Stimulated activated CD4-positive, alpha-beta T cell treated with anti-CD3 and anti-CD28 coated beads, Interleukin-12 subunit alpha, Interleukin-12 subunit beta, amount 100 ng/mL, for 24 hours (primary cell): Measurements from ENCODE around the gene C17orf113.
"Not testable (repeated sequence)": the region's sequence is repeated elsewhere in the genome, so short reads cannot be mapped to it uniquely, and the experiment has no call there.

Experiments
- DNase-seq, 2 experiments: peaks; one replicate each; pipeline ENCODE4 v3.0.0-alpha.2; 2020; ENCODE audit warnings: low read depth in 2 of 2

C17orf113 gene

DNA sequence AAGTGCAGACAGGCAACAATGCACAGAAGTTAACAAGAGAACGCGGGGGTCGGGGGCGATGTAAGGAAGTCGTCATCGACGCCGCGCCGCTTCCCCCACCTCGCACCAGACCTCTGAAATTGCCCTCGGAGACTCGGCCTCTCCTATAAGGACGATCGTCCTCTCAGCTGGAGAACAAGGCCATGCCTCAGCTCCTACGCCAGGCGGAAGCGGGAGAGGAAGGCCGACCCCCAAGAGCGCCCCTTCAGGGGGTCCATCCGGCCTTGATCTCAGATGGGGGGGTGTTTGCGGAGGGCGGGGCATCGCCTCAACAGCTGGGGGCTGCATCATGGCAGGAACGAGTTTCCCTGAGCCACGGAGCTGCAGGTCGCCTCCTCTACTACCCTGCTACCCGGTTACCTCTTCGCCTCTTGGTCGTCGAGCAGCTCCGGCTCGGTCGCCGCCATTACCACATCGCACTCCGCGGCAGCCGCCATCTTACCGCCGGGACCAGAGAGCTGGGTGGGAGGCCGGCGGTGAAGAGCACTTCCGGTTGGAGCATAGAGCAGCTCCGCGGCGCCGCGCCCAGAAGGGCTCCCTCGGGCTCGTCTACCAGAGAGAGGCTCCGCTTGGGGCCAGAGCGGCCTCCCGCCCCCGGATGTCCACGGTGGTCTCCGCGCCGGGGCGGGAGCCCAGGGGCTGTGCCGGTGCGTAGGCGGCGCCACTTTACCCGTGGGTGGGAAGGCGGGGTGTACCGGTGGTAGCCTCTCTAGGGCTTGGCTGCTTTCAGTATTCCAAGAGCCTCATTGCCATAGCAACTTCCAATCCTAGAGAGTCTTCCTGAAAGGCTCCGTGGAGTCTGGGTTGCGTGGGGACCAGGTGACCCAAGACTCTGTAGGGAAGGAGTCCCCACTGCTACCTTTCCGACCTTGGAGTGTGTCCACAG, 33.2 kb downstream of the C17orf113 start, which contains the start of gene DNAJC7:
Gene DNAJC7 (minus strand): TSS at position 499 of the 925 bp plus-strand sequence. CDS start 23 bp downstream, at position 476.
- peak; percentile 81 to 82 for DNase-seq

- no peak for DNase-seq
Observed at GRCh38 chr17:42016411-42016831, 34.0 kb downstream of the C17orf113 start.

GRCh38 chr17:42013740-42014139, 36.7 kb downstream of the C17orf113 start:
- not testable (repeated sequence) for DNase-seq

DNA sequence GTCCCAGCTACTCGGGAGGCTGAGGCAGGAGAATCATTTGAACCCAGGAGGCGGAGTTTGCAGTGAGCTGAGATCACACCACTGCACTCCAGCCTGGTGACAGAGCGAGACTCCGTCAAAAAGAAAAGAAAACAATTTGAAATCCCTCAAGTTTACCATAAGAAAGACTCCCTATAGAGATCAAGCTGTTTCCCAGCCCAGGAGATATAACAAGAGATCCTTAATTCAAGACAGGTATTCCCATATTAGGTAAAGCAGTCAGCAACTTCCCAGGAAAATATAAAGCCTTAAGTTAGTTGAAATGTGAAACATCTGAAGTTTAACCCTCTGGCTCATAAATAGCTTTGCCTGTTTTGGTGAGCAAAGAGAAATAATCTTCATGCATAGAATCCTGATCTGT, 38.0 kb downstream of the C17orf113 start:
- not testable (repeated sequence) for DNase-seq

GRCh38 chr17:42010898-42011516, 39.4 kb downstream of the C17orf113 start:
- DNase-seq, result no peak

- not testable (repeated sequence) for DNase-seq
Observed at GRCh38 chr17:42010266-42010680, 40.1 kb downstream of the C17orf113 start.

- no peak for DNase-seq
Observed at GRCh38 chr17:42009170-42009569, 41.2 kb downstream of the C17orf113 start.

DNA sequence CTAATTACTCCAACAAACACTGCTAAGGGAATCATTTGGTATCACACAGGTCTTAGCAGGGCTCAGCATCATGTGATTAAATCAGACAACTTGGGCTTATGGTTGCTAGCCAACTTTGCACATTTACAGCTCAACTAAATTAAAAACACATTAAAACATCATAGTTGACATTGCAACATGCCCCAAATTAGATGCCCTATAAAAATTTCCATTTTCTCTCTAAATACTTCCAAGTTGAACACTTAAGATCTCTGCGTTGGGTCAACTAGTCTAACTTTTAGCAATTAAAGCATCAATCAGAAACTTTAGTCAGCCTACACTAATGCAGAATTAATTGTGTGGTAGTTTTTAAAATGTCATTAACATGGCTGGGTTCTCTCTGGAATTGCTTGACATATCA, 45.2 kb downstream of the C17orf113 start:
- no peak for DNase-seq

- no peak for DNase-seq
Observed at GRCh38 chr17:42002792-42003301, 47.6 kb downstream of the C17orf113 start.

GRCh38 chr17:42002175-42002791, 48.1 kb downstream of the C17orf113 start:
- DNase-seq, result no peak

- no peak for DNase-seq
Observed at GRCh38 chr17:42001729-42002128, 48.7 kb downstream of the C17orf113 start.

DNA sequence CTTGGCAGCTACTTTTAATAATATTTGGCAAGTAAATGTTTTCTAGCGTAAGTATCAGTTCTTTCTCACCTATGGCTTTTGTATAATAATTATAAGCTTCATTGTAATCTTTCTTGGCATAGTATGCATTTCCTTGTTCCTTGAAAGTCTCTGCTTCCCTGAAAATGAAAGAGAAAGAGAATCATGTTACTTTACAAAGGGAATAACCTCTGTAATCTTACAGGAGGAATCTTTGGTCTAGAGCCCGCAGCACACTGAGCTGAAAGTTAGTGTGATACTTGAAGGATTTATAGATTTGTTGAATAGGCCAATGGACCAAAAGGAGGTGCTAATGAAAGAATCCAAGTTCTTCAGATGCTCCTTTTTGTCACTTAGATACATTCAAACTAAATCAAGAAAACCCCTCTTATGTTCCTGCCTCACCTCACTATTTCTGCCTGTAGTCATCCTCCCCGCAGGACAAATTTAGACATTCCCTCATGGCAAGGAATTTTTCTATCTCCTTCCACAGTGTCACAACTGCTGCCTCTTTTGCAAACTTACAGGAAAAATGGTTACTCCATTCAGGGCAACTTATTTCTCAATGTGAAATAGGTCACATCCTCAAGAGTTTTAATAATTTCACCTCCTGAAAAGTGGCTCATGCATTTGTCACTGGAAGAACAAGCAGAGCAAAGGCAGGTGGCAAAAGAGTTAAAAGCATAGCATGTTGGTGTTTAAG, 49.8 kb downstream of the C17orf113 start:
- DNase-seq, result no peak

DNA sequence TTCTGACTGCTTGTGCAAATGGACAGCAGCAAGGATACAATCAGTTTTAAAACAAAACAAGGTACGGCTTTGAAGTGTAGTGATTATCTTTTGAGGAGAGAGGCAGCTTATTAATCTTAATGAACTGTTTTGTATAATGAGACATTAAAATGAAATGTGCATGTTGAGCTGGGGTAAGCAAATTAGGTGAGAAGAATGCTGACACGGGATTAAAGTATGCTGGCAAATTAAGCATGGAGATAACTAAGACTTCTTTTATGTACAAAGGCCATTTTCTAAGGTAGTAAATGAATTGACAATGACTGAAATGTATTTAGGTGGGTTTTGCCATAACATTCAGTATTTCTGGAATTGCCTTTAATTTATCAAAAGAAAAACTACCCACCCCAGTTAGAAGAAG, 51.9 kb downstream of the C17orf113 start:
- DNase-seq, result no peak

DNA sequence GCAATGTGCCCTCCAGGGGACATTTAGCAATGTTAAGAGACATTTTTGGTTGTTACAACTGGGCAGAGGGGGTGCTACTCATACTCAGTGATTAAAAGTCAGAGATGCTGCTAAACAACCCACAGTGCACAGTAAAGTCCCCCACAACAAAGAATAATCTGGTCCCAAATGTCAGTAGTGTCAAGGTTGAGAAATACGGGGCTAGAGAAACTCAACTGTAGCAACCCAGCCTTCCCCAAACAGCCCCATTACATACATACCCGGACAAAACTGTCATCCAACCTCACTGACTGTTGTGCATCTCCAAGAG, 53.6 kb downstream of the C17orf113 start:
- no peak for DNase-seq

DNA sequence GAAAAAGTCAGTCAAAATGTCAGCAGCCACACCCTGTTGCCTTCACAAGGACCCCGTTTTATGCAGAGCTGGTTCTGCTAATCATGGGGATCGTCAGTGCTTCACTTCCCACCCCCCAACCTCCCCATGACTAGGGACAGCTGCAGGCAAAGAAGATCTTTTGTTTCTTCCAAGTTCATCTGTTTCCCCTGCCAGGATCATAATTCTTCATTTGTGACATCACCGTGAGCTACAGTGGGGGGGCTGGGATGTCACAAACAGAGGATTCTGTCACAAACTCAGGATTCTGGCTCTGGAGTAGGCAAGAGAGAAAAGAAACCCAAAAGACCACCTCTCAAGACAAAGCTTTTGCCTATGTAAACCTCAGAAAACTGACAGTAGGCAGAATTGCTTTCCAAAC, 57.8 kb downstream of the C17orf113 start:
- no peak for DNase-seq

GRCh38 chr17:41989702-41990419, 60.5 kb downstream of the C17orf113 start:
- no peak for DNase-seq

- no peak for DNase-seq
Observed at GRCh38 chr17:41988418-41988817, 62.0 kb downstream of the C17orf113 start.
